Astrocyte (in vitro differentiated cells and primary cell): ENCODE data around the gene FLT1. TPM values are rescaled to one million over a fixed set of nuclear protein-coding genes. Genes with fewer than 3 reads are reported as not detected.

ENCODE experiments used
- DNase-seq: peaks from one replicate; pipeline ENCODE4 v3.0.0-alpha.2; 2010; ENCODE audit warnings: low read depth
- FAIRE-seq: peaks from 2 replicates; lab custom pipeline; 2011; peaks lifted over from hg19 to GRCh38; lab: Jason Lieb, UNC
- H2AFZ ChIP-seq: 2 replicates; pipeline ENCODE4 v1.6.0; 2012; ENCODE audit warnings: low read depth, low read length, inconsistent platforms
- H3K27ac ChIP-seq: 2 replicates; pipeline ENCODE4 v1.5.1; 2011; ENCODE audit warnings: low read depth, low read length, inconsistent platforms
- H3K27me3 ChIP-seq: 2 replicates; pipeline ENCODE4 v1.6.0; 2011; ENCODE audit warnings: low read length, inconsistent platforms; ENCODE audit not compliant: insufficient read depth
- H3K36me3 ChIP-seq: 2 replicates; pipeline ENCODE4 v1.5.1; 2011; ENCODE audit warnings: low read length, inconsistent platforms; ENCODE audit not compliant: insufficient read depth
- H3K4me1 ChIP-seq: 2 replicates; pipeline ENCODE4 v1.5.1; 2011; ENCODE audit warnings: low read length, inconsistent platforms; ENCODE audit not compliant: insufficient read depth
- H3K4me2 ChIP-seq: 2 replicates; pipeline ENCODE4 v1.6.0; 2012; ENCODE audit warnings: low read length, inconsistent platforms
- H3K4me3 ChIP-seq: 2 replicates; pipeline ENCODE4 v1.5.1; 2011; ENCODE audit warnings: low read depth, mild to moderate bottlenecking, low read length, inconsistent platforms; ENCODE audit not compliant: insufficient read depth
- H3K79me2 ChIP-seq: 2 replicates; pipeline ENCODE4 v1.6.0; 2012; ENCODE audit warnings: mild to moderate bottlenecking, low read length, inconsistent platforms; ENCODE audit not compliant: insufficient read depth
- H3K9ac ChIP-seq: 2 replicates; pipeline ENCODE4 v1.6.0; 2012; ENCODE audit warnings: mild to moderate bottlenecking, low read length, inconsistent platforms
- H3K9me3 ChIP-seq: 2 replicates; pipeline ENCODE4 v1.5.1; 2012; ENCODE audit warnings: low read depth, mild to moderate bottlenecking, low read length, inconsistent platforms; ENCODE audit not compliant: insufficient read depth
- H4K20me1 ChIP-seq: 2 replicates; pipeline ENCODE4 v1.6.0; 2012; ENCODE audit warnings: low read length, inconsistent platforms; ENCODE audit not compliant: insufficient read depth
- H3K27ac Mint-ChIP-seq: one replicate; pipeline ENCODE4 v1.8.0; 2021; ENCODE audit warnings: mild to moderate bottlenecking, mixed read lengths; ENCODE audit not compliant: unreplicated experiment
- H3K27me3 Mint-ChIP-seq: one replicate; pipeline ENCODE4 v1.8.0; 2021; ENCODE audit warnings: low read depth, mixed read lengths; ENCODE audit not compliant: unreplicated experiment
- H3K36me3 Mint-ChIP-seq: one replicate; pipeline ENCODE4 v1.8.0; 2021; ENCODE audit warnings: low read depth, mixed read lengths; ENCODE audit not compliant: unreplicated experiment
- H3K4me1 Mint-ChIP-seq: one replicate; pipeline ENCODE4 v1.8.0; 2021; ENCODE audit warnings: low read depth, mixed read lengths; ENCODE audit not compliant: unreplicated experiment
- H3K4me3 Mint-ChIP-seq: one replicate; pipeline ENCODE4 v1.8.0; 2021; ENCODE audit warnings: mild to moderate bottlenecking, moderate library complexity, mixed read lengths; ENCODE audit not compliant: unreplicated experiment
- H3K9me3 Mint-ChIP-seq: one replicate; pipeline ENCODE4 v1.8.0; 2021; ENCODE audit warnings: mild to moderate bottlenecking, mixed read lengths; ENCODE audit not compliant: unreplicated experiment
- EZH2 ChIP-seq: IDR thresholded peaks from 2 replicates; pipeline ENCODE4 v1.6.1; 2012; ENCODE audit warnings: mild to moderate bottlenecking, low read length, inconsistent platforms; ENCODE audit not compliant: insufficient read depth
- total RNA-seq: library from RNA; stranded (reverse); gene quantifications from 2 replicates; pipeline ENCODE4 v1.2.1, GENCODE V29; 2021
- TF ChIP-seq, protein P1 (sequence below): IDR thresholded peaks from 2 replicates; pipeline ENCODE4 v1.5.1; 2011; ENCODE audit warnings: low read depth, mild to moderate bottlenecking, inconsistent platforms, low read length, moderate library complexity; ENCODE audit not compliant: insufficient read depth

FLT1 gene
- total RNA-seq, 1 donor from 2014 or later = 7.3 TPM

DNA sequence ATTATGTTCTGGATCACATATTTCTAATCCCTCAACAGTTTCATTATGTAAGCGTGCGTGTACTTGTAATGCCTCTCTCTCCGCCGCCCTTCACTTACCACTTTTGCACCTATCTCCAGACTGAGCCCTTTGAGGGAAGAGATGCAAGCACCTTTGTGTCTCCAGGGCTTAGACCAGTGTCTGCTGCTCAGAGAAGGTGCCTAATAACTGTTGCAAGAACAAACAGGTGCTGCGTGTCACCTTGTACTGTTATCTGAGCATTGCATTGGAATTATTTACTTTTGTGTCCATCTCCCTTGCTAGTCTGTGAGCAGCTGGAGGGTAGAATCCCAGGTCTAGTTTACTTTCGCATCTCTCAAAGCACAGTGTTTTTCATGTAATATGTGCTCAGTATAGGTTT lies 156.2 kb downstream of the FLT1 start:
- FAIRE-seq = no peak
- Mint-ChIP-seq H3K27me3 (no peaks in the 10 kb centered on the region), H3K4me3 (no peak overlapping the region), H3K27ac (no peak overlapping the region), H3K36me3 (no peaks in the 10 kb centered on the region), H3K4me1 (peaks cover 36% of the 10 kb centered on the region), H3K9me3 (no peaks in the 10 kb centered on the region)
- peaks cover 36% of the 10 kb centered on the region for H3K4me1 ChIP-seq
- DNase-seq = no peak
- H3K9ac ChIP-seq = peak overlapping the region; percentile 3
- no peak overlapping the region for H2AFZ ChIP-seq
- no peak for TF ChIP-seq EZH2
- TF ChIP-seq, protein P1, sequence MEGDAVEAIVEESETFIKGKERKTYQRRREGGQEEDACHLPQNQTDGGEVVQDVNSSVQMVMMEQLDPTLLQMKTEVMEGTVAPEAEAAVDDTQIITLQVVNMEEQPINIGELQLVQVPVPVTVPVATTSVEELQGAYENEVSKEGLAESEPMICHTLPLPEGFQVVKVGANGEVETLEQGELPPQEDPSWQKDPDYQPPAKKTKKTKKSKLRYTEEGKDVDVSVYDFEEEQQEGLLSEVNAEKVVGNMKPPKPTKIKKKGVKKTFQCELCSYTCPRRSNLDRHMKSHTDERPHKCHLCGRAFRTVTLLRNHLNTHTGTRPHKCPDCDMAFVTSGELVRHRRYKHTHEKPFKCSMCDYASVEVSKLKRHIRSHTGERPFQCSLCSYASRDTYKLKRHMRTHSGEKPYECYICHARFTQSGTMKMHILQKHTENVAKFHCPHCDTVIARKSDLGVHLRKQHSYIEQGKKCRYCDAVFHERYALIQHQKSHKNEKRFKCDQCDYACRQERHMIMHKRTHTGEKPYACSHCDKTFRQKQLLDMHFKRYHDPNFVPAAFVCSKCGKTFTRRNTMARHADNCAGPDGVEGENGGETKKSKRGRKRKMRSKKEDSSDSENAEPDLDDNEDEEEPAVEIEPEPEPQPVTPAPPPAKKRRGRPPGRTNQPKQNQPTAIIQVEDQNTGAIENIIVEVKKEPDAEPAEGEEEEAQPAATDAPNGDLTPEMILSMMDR = no peak
- H3K27ac ChIP-seq = peak overlapping the region; percentile 2
- H3K27me3 ChIP-seq = no peaks in the 10 kb centered on the region
- H3K4me2 ChIP-seq = peak overlapping the region; percentile 28
- no peaks in the 10 kb centered on the region for H3K9me3 ChIP-seq
- no peak overlapping the region for H3K4me3 ChIP-seq
- no peaks in the 10 kb centered on the region for H3K36me3 ChIP-seq
- no peaks in the 10 kb centered on the region for H4K20me1 ChIP-seq
- no peaks in the 10 kb centered on the region for H3K79me2 ChIP-seq

DNA sequence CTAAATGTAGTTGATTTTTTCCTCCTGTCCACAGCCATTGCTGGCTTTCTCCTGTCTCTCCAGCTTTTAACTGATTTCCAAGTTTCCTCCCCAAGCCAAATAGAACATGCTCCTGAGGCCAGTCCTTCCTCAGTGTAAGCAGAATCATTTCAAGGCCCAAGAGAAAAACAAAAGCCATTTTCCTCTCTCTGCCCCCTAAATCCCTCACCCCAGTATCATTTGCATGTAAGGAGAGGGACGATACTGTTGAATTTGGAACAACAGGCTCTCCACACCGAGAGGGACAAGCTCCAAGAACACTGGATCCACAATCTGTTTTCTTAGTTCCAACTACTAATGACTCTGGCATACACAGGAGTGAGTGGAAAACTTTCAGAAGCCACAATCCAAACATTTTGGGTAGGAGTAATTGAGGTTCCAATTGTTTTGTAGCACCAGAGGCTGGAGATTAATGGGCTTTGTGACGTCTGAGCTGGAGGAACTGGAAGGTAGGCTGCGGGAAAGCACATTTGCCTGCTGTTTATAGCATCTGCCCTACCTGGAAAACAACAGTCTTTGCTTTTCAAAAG lies 156.8 kb downstream of the FLT1 start:
- no peaks in the 10 kb centered on the region for H3K36me3 Mint-ChIP-seq
- H3K4me1 Mint-ChIP-seq = peaks cover 36% of the 10 kb centered on the region
- peak overlapping the region; percentile 26 for H3K4me2 ChIP-seq

More for the DNA sequence above, 156.8 kb downstream of the FLT1 start:
- Histone ChIP-seq H3K27me3 (no peaks in the 10 kb centered on the region), H3K4me1 (peaks cover 36% of the 10 kb centered on the region), H3K4me3 (no peak overlapping the region), H3K27ac (peak overlapping the region; percentile 8), H3K36me3 (no peaks in the 10 kb centered on the region), H4K20me1 (no peaks in the 10 kb centered on the region), H3K9me3 (no peaks in the 10 kb centered on the region), H3K9ac (peak overlapping the region; percentile 3), H3K79me2 (no peaks in the 10 kb centered on the region), H2AFZ (no peak overlapping the region)
- Mint-ChIP-seq H3K9me3 (no peaks in the 10 kb centered on the region), H3K4me3 (no peak overlapping the region), H3K27me3 (no peaks in the 10 kb centered on the region), H3K27ac (peak overlapping the region; percentile 12)
- peak; percentile 84 for DNase-seq
- TF ChIP-seq, protein P1 = no peak
- no peak for TF ChIP-seq EZH2
- FAIRE-seq = no peak
